K562 (cell line): ENCODE results near the gene TMEM154. TPM values are rescaled to one million over a fixed set of nuclear protein-coding genes. Genes with fewer than 3 reads are reported as not detected.

Experiments
- ARID1B ChIP-seq: fragments of 450-650 bp; IDR thresholded peaks from 2 replicates; pipeline ENCODE4 v1.6.1; 2016; ENCODE audit warnings: antibody characterized with exemption, mild to moderate bottlenecking, inconsistent platforms
- ASH1L ChIP-seq: fragments of 450-650 bp; IDR thresholded peaks from 2 replicates; pipeline ENCODE4 v1.6.1; 2018; ENCODE audit warnings: borderline replicate concordance, mild to moderate bottlenecking, low read depth; ENCODE audit not compliant: partially characterized antibody
- ATF3 ChIP-seq, 2 experiments: fragments of 450-650 bp in 1 of 2; sonication (generic) in 1 of 2; formaldehyde crosslinking in 1 of 2; IDR thresholded peaks in 1 of 2; conservative IDR thresholded peaks in 1 of 2; 2 replicates each; pipeline versions ENCODE4 v1.6.1 to v1.8.1; 2016 to 2023; ENCODE audit warnings: mild to moderate bottlenecking in 2 of 2, moderate library complexity in 2 of 2, inconsistent platforms in 1 of 2, missing genetic modification reagents in 1 of 2
- CBFA2T2 ChIP-seq: fragments of 450-650 bp; conservative IDR thresholded peaks from 2 replicates; pipeline ENCODE4 v1.6.1; 2017; ENCODE audit warnings: mild to moderate bottlenecking
- CHD4 ChIP-seq: fragments of 200-600 bp; sonication (generic); IDR thresholded peaks from 3 replicates; pipeline ENCODE4 v1.6.1; 2012; ENCODE audit warnings: low read depth, mild to moderate bottlenecking, mixed read lengths, low read length, inconsistent platforms; ENCODE audit not compliant: insufficient read depth, insufficient replicate concordance, poor library complexity, severe bottlenecking
- ELK1 ChIP-seq: sonication (generic); formaldehyde crosslinking; IDR thresholded peaks from 2 replicates; pipeline ENCODE4 v1.8.1; 2022; ENCODE audit warnings: missing genetic modification reagents
- FOSL1 ChIP-seq: fragments of 200-800 bp; sonication (Bioruptor generic); conservative IDR thresholded peaks from 2 replicates; pipeline ENCODE4 v1.6.1; 2016; ENCODE audit warnings: missing genetic modification characterization, missing compliant biosample characterization
- GABPA ChIP-seq: fragments of 200-800 bp; sonication (Bioruptor generic); conservative IDR thresholded peaks from 2 replicates; pipeline ENCODE4 v1.6.1; 2016; ENCODE audit warnings: low read depth, missing genetic modification characterization, missing compliant biosample characterization
- MTA2 ChIP-seq: fragments of 450-650 bp; IDR thresholded peaks from 2 replicates; pipeline ENCODE4 v1.6.1; 2016; ENCODE audit warnings: low read depth
- NFE2 ChIP-seq: IDR thresholded peaks from 2 replicates; pipeline ENCODE4 v1.6.1; 2014; ENCODE audit warnings: antibody characterized with exemption, low read depth
- NFRKB ChIP-seq: fragments of 450-650 bp; IDR thresholded peaks from 2 replicates; pipeline ENCODE4 v1.6.1; 2016; ENCODE audit warnings: low read depth
- NR2F6 ChIP-seq: fragments of 450-650 bp; formaldehyde crosslinking; IDR thresholded peaks from 2 replicates; pipeline ENCODE4 v1.4.0; 2020; ENCODE audit warnings: mild to moderate bottlenecking
- PHTF2 ChIP-seq: fragments of 250-450 bp; sonication (Bioruptor Pico); IDR thresholded peaks from 2 replicates; pipeline ENCODE4 v1.5.0; 2021; ENCODE audit warnings: mild to moderate bottlenecking
- POLR2G ChIP-seq: fragments of 200-400 bp; formaldehyde crosslinking; IDR thresholded peaks from 2 replicates; pipeline ENCODE4 v1.6.1; 2017; ENCODE audit warnings: low read depth, mild to moderate bottlenecking, antibody characterized with exemption, low read length, moderate library complexity
- RBM14 ChIP-seq: fragments of 200-400 bp; formaldehyde crosslinking; IDR thresholded peaks from 2 replicates; pipeline ENCODE4 v1.6.1; 2018; ENCODE audit warnings: low read depth, mild to moderate bottlenecking, low read length, moderate library complexity, borderline replicate concordance; ENCODE audit not compliant: insufficient read depth
- RBM25 ChIP-seq: fragments of 200-400 bp; formaldehyde crosslinking; IDR thresholded peaks from 2 replicates; pipeline ENCODE4 v1.6.1; 2018; ENCODE audit warnings: low read length, low read depth, moderate library complexity; ENCODE audit not compliant: severe bottlenecking
- SLC30A9 ChIP-seq: fragments of 250-450 bp; sonication (Bioruptor Pico); IDR thresholded peaks from 2 replicates; pipeline ENCODE4 v1.8.0; 2022; ENCODE audit warnings: mild to moderate bottlenecking, moderate library complexity
- SOX6 ChIP-seq: fragments of 450-650 bp; IDR thresholded peaks from 2 replicates; pipeline ENCODE4 v1.6.1; 2014; ENCODE audit warnings: mild to moderate bottlenecking
- ZSCAN29 ChIP-seq: fragments of 450-650 bp; IDR thresholded peaks from 2 replicates; pipeline ENCODE4 v1.6.1; 2017
- polyA plus RNA-seq, 8 experiments: library from polyadenylated mRNA; depleted of rRNA in 4 of 8; stranded (reverse) in 5 of 8; unstranded in 3 of 8; fragments of >200 nt; fragmentation: Nextera tagmentation in 2 of 8; fragmentation: Illumina TruSeq in 1 of 8; extraction: Ambion mirVana in 2 of 8; extraction: Trizol in 1 of 8; gene quantifications; 2 replicates each; pipeline versions ENCODE4 v1.2.1 to v1.2.3, GENCODE V29; 2011 to 2014; ENCODE audit warnings: inconsistent platforms in 1 of 8, missing spikeins in 1 of 8
- total RNA-seq, 7 experiments: library from RNA; depleted of rRNA in 6 of 7; stranded (reverse); fragments of >200 nt in 6 of 7; fragmentation: Illumina TruSeq in 2 of 7; extraction: Trizol in 2 of 7; gene quantifications; 2 replicates each; pipeline versions ENCODE4 v1.2.1 to v1.2.3, GENCODE V29; 2011 to 2021; ENCODE audit warnings: low replicate concordance in 1 of 7
- TF ChIP-seq, protein P1 (sequence below): fragments of 450-650 bp; IDR thresholded peaks from 2 replicates; pipeline ENCODE4 v1.6.1; 2016
- TF ChIP-seq, protein P2 (sequence below): sonication (generic); formaldehyde crosslinking; IDR thresholded peaks from 2 replicates; pipeline ENCODE4 v1.8.0; 2022; ENCODE audit warnings: mild to moderate bottlenecking, missing genetic modification reagents
- TF ChIP-seq, protein P3 (sequence below): fragments of 200-800 bp; sonication (Bioruptor generic); IDR thresholded peaks from 2 replicates; pipeline ENCODE4 v1.6.1; 2017; ENCODE audit warnings: missing genetic modification characterization, missing compliant biosample characterization

The TMEM154 gene
- total and polyA plus RNA-seq, 9 of the 15 experiments (the other 6 are each of a cell fraction or from before 2014, with no cell fraction given), result 0.13 to 1.8 (median 0.58) TPM

- TF ChIP-seq, protein P1, sequence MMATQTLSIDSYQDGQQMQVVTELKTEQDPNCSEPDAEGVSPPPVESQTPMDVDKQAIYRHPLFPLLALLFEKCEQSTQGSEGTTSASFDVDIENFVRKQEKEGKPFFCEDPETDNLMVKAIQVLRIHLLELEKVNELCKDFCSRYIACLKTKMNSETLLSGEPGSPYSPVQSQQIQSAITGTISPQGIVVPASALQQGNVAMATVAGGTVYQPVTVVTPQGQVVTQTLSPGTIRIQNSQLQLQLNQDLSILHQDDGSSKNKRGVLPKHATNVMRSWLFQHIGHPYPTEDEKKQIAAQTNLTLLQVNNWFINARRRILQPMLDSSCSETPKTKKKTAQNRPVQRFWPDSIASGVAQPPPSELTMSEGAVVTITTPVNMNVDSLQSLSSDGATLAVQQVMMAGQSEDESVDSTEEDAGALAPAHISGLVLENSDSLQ, result peak; percentile 55; the same call in 1 of the 2 replicates
- peak; percentile 2 for TF ChIP-seq RBM25
- TF ChIP-seq, protein P2, sequence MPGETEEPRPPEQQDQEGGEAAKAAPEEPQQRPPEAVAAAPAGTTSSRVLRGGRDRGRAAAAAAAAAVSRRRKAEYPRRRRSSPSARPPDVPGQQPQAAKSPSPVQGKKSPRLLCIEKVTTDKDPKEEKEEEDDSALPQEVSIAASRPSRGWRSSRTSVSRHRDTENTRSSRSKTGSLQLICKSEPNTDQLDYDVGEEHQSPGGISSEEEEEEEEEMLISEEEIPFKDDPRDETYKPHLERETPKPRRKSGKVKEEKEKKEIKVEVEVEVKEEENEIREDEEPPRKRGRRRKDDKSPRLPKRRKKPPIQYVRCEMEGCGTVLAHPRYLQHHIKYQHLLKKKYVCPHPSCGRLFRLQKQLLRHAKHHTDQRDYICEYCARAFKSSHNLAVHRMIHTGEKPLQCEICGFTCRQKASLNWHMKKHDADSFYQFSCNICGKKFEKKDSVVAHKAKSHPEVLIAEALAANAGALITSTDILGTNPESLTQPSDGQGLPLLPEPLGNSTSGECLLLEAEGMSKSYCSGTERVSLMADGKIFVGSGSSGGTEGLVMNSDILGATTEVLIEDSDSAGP (CRISPR knock-in tag), result no peak
- TF ChIP-seq FOSL1 (tag), result 0 out of 2 replicates have a peak, but pooled peaks have one; percentile 26
- TF ChIP-seq, protein P3, sequence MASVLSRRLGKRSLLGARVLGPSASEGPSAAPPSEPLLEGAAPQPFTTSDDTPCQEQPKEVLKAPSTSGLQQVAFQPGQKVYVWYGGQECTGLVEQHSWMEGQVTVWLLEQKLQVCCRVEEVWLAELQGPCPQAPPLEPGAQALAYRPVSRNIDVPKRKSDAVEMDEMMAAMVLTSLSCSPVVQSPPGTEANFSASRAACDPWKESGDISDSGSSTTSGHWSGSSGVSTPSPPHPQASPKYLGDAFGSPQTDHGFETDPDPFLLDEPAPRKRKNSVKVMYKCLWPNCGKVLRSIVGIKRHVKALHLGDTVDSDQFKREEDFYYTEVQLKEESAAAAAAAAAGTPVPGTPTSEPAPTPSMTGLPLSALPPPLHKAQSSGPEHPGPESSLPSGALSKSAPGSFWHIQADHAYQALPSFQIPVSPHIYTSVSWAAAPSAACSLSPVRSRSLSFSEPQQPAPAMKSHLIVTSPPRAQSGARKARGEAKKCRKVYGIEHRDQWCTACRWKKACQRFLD, result no peak
- no peak for TF ChIP-seq RBM14
- TF ChIP-seq MTA2, result peak; percentile 48; the same call in 1 of the 2 replicates
- no peak for TF ChIP-seq NR2F6 (CRISPR knock-in tag)
- TF ChIP-seq CHD4, result no peak
- TF ChIP-seq ARID1B, result peak; percentile 87
- no peak for TF ChIP-seq NFRKB
- TF ChIP-seq NFE2, result no peak
- TF ChIP-seq ELK1 (CRISPR knock-in tag), result no peak
- TF ChIP-seq SLC30A9 (CRISPR knock-in tag), result no peak
- no peak for TF ChIP-seq PHTF2 (CRISPR knock-in tag)
- TF ChIP-seq ZSCAN29, result no peak
- TF ChIP-seq ASH1L, result no peak
- TF ChIP-seq POLR2G, result no peak
- TF ChIP-seq GABPA (tag), result no peak
- TF ChIP-seq CBFA2T2, result peak; percentile 57
- peak; percentile 11; the same call in 1 of the 2 replicates for TF ChIP-seq ATF3 (IDR thresholded peaks at IDR 0.05)
- no peak for TF ChIP-seq ATF3 (CRISPR knock-in tag; conservative IDR thresholded peaks at IDR 0.05)
- peak; percentile 96 for TF ChIP-seq SOX6
Observed at GRCh38 chr4:152630324-152630723, 49.5 kb downstream of the TMEM154 start (continued).
